Measurements from ENCODE around the gene SIRPG. TPM values are rescaled to one million over a fixed set of nuclear protein-coding genes. Genes with fewer than 3 reads are reported as not detected.

SIRPG gene
- polyA plus RNA-seq, 1 of the 3 experiments (the other 2 are of a cell fraction): not detected

DNA sequence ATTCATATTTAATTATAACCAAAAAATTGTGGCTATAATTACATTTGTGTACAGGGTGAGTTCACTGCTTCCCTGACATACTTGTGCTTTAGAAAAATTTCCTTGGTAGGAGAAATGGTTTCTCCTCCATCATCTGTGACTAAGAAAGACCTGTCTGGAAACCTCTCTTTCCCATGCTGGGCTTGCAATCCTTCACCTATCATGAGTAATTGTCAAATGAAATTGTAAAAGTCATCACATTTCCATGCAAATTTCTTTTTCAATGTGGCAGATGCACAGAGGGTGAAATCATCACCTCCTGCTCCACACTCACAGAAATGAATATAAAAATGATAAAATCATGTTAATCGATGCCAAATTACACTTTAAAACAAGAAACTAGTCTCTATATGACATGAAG, 36.3 kb downstream of the SIRPG start:
- Histone ChIP-seq H3K4me3 (ENCODE audit: low read depth in 2 of 2, low read length in 1 of 2) (no peak overlapping the region), H3K36me3 (replicated peaks in 1 of 2; ENCODE audit: control insufficient read depth in 1 of 2, insufficient read depth in 2 of 2, low read length in 1 of 2) (no peaks in the 10 kb centered on the region), H4K20me1 (ENCODE audit: insufficient read depth) (no peaks in the 10 kb centered on the region), H3K9ac (no peak overlapping the region), H3F3A (replicated peaks; ENCODE audit: insufficient read depth) (peaks cover 4% of the 10 kb centered on the region), H3K4me1 (ENCODE audit: control insufficient read depth in 1 of 2, insufficient read depth in 2 of 2, low read depth in 1 of 2, low read length in 1 of 2) (peaks cover 0 to 3% of the 10 kb centered on the region in 2 experiments; a peak in 1 of 4 replicates), H3K9me2 (no peaks in the 10 kb centered on the region), H3K27ac (ENCODE audit: low read depth in 2 of 2, low read length in 1 of 2) (no peak overlapping the region), H3K79me2 (ENCODE audit: insufficient read depth) (no peaks in the 10 kb centered on the region), H3K9me3 (no peaks in the 10 kb centered on the region), H3K4me2 (no peak overlapping the region), H2AFZ (ENCODE audit: low read depth) (no peak overlapping the region), H3K27me3 (ENCODE audit: insufficient read depth) (no peaks in the 10 kb centered on the region)
- CTCF ChIA-PET: interaction anchor here (0.7 kb wide), 1 partner anchor 10 kb away, joined by 3 read pairs; no protein-coding TSS in a partner anchor
- no peak for DNase-seq
- POLR2A ChIA-PET: no interaction called here
- WGBS (ENCODE audit: low lambda C conversion rate): 31% methylated on average over 1 of the region's 1 CpG
- TF ChIP-seq USF2 (IDR thresholded peaks at IDR 0.05; ENCODE audit: borderline replicate concordance, low read depth, low read length): no peak
- no peak for TF ChIP-seq MXI1 (IDR thresholded peaks at IDR 0.05; ENCODE audit: low read depth, low read length)
- TF ChIP-seq SMC3 (IDR thresholded peaks at IDR 0.05; ENCODE audit: low read depth, low read length): no peak
- no peak for TF ChIP-seq GATA2 (CRISPR knock-in tag; IDR thresholded peaks at IDR 0.05)
- TF ChIP-seq EP300 (IDR thresholded peaks at IDR 0.05; ENCODE audit: borderline replicate concordance in 1 of 2, low read depth in 1 of 2, low read length in 1 of 2): no peak
- TF ChIP-seq FOXJ3 (CRISPR knock-in tag; IDR thresholded peaks at IDR 0.05): no peak
- no peak for TF ChIP-seq NFIC (IDR thresholded peaks at IDR 0.05; ENCODE audit: borderline replicate concordance)
- TF ChIP-seq FOSL2 (IDR thresholded peaks at IDR 0.05; ENCODE audit: borderline replicate concordance, low read depth): no peak

DNA sequence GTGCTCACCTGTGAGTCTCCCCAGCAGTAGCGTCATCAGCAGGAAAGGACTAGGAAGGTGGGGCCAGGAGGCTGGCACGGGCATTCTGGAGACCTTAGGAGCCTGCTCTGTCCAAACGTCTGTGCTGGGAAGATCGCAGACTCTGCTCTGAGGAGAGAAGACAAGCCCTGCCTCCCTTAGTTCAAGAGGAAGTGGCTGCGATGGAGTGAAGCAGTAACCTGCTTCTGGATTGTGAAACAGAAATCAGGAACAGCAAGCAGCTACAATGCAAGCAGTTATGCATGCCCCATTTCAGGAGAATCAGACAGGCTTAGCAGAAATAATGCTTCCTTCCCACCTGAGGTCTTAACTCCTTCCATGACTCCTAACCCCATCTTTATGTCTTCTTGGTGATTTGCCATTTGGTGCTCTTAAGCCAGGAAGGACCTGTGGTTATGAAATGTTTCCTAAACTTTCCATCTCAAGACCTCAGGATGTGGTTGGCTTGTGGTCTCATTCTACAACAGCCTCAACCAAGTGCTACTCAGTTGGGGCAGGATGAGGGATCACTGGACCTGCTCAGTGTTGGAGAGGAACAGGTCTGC, 37.6 kb downstream of the SIRPG start, which contains the start of gene SIRPB1:
Gene SIRPB1, minus strand, starts transcription at position 149 of the 584 bp plus-strand sequence. Its CDS starts 65 bp downstream, at position 84.
- H3K9me3 ChIP-seq: no peaks in the 10 kb centered on the region
- H2AFZ ChIP-seq (ENCODE audit: low read depth): no peak within 1 kb of the TSS
- peaks cover 4% of the 10 kb centered on the region for H3F3A ChIP-seq (replicated peaks; ENCODE audit: insufficient read depth)
- H3K4me3 ChIP-seq (ENCODE audit: low read depth in 2 of 2, low read length in 1 of 2): no peak within 1 kb of the TSS
- no peaks in the 10 kb centered on the region for H3K36me3 ChIP-seq (replicated peaks in 1 of 2; ENCODE audit: control insufficient read depth in 1 of 2, insufficient read depth in 2 of 2, low read length in 1 of 2)
- H3K27me3 ChIP-seq (ENCODE audit: insufficient read depth): no peaks in the 10 kb centered on the region
- TF ChIP-seq RCOR1 (IDR thresholded peaks at IDR 0.05; ENCODE audit: low read length) (no peak), EP300 (IDR thresholded peaks at IDR 0.05; ENCODE audit: borderline replicate concordance in 1 of 2, low read depth in 1 of 2, low read length in 1 of 2) (no peak), MXI1 (IDR thresholded peaks at IDR 0.05; ENCODE audit: low read depth, low read length) (no peak), USF2 (IDR thresholded peaks at IDR 0.05; ENCODE audit: borderline replicate concordance, low read depth, low read length) (no peak), NRF1 (IDR thresholded peaks at IDR 0.05; ENCODE audit: low read depth, low read length) (no peak), FOXM1 (IDR thresholded peaks at IDR 0.05; ENCODE audit: low read depth) (no peak), ELF1 (IDR thresholded peaks at IDR 0.05) (no peak), IRF3 (IDR thresholded peaks at IDR 0.05; ENCODE audit: low read depth, low read length) (no peak), GABPA (IDR thresholded peaks at IDR 0.05; ENCODE audit: low read depth) (no peak), TCF12 (IDR thresholded peaks at IDR 0.05) (no peak), USF1 (IDR thresholded peaks at IDR 0.05; ENCODE audit: borderline replicate concordance, low read depth) (no peak), YY1 (IDR thresholded peaks at IDR 0.05; ENCODE audit: low read depth) (no peak)
- H3K79me2 ChIP-seq (ENCODE audit: insufficient read depth): no peaks in the 10 kb centered on the region
- 45% methylated on average over 5 of the region's 5 CpGs for WGBS (ENCODE audit: low lambda C conversion rate)
- peaks cover 0 to 3% of the 10 kb centered on the region in 2 experiments; a peak in 1 of 4 replicates for H3K4me1 ChIP-seq (ENCODE audit: control insufficient read depth in 1 of 2, insufficient read depth in 2 of 2, low read depth in 1 of 2, low read length in 1 of 2)
- no peaks in the 10 kb centered on the region for H4K20me1 ChIP-seq (ENCODE audit: insufficient read depth)
- POLR2A ChIA-PET: no interaction called here
- no peak within 1 kb of the TSS for H3K27ac ChIP-seq (ENCODE audit: low read depth in 2 of 2, low read length in 1 of 2)
- no peak within 1 kb of the TSS for H3K4me2 ChIP-seq
- CTCF ChIA-PET: no interaction called here
- no peak within 1 kb of the TSS for H3K9ac ChIP-seq
- no peaks in the 10 kb centered on the region for H3K9me2 ChIP-seq
- no peak for DNase-seq
